H1 (cell line): Measurements from ENCODE around the gene SMYD3. TPM values are rescaled to one million over a fixed set of nuclear protein-coding genes. Genes with fewer than 3 reads are reported as not detected.

ENCODE experiments used
- CTCF ChIA-PET: fragments of 300-600 bp; sonication (Branson Sonifier 250); formaldehyde crosslinking; loops from one replicate; lab custom pipeline; 2021; ENCODE audit not compliant: partially characterized antibody; lab: Charles Lee
- POLR2A ChIA-PET: fragments of 300-600 bp; sonication (Branson Sonifier 250); formaldehyde crosslinking; loops from one replicate; lab custom pipeline; 2021; ENCODE audit warnings: inconsistent platforms; ENCODE audit not compliant: partially characterized antibody; lab: Charles Lee
- DNase-seq, 2 experiments: peaks; one replicate each; pipeline versions ENCODE4 v3.0.0 to v3.0.0-alpha.2; 2010 to 2022; ENCODE audit warnings: low spot score in 2 of 2, low read depth in 1 of 2, mixed read lengths in 1 of 2
- FAIRE-seq: peaks from 2 replicates; lab custom pipeline; 2011; peaks lifted over from hg19 to GRCh38; lab: Jason Lieb, UNC
- H2AFZ ChIP-seq: 2 replicates; pipeline ENCODE4 v1.8.1; 2012; ENCODE audit warnings: low read length, inconsistent platforms
- H2AK5ac ChIP-seq: 2 replicates; pipeline ENCODE4 v1.6.1; 2013; ENCODE audit warnings: low read depth, low read length
- H2BK120ac ChIP-seq: replicated peaks from 2 replicates; pipeline ENCODE3; 2013; ENCODE audit warnings: low read depth, low read length, inconsistent platforms
- H2BK12ac ChIP-seq: 2 replicates; pipeline ENCODE4 v1.6.1; 2013; ENCODE audit warnings: low read depth, low read length
- H2BK15ac ChIP-seq: 2 replicates; pipeline ENCODE4 v1.6.1; 2013; ENCODE audit warnings: low read length
- H2BK20ac ChIP-seq: 2 replicates; pipeline ENCODE4 v1.6.1; 2013; ENCODE audit warnings: low read length
- H2BK5ac ChIP-seq: 2 replicates; pipeline ENCODE4 v1.6.1; 2013; ENCODE audit warnings: low read depth, low read length
- H3K14ac ChIP-seq: 2 replicates; pipeline ENCODE4 v1.6.1; 2013; ENCODE audit warnings: inconsistent platforms; ENCODE audit not compliant: insufficient read length
- H3K18ac ChIP-seq: 2 replicates; pipeline ENCODE4 v1.6.1; 2013; ENCODE audit warnings: low read length; ENCODE audit errors: extremely low read depth
- H3K23ac ChIP-seq: 2 replicates; pipeline ENCODE4 v1.6.1; 2013; ENCODE audit warnings: inconsistent platforms; ENCODE audit not compliant: insufficient read length
- H3K23me2 ChIP-seq: 2 replicates; pipeline ENCODE4 v1.6.1; 2013; ENCODE audit warnings: low read depth, low read length
- H3K27ac ChIP-seq: 2 replicates; pipeline ENCODE4 v1.6.1; 2011; ENCODE audit warnings: low read depth, low read length, inconsistent platforms
- H3K27me3 ChIP-seq, 4 experiments: replicated peaks in 1 of 4; 1 replicate in 1 of 4; 2 replicates in 3 of 4; pipeline versions ENCODE4 v1.6.1 to v1.8.1; 2011 to 2013; ENCODE audit warnings: low read length in 3 of 4, mild to moderate bottlenecking in 3 of 4, inconsistent platforms in 2 of 4, mixed read lengths in 2 of 4, moderate library complexity in 1 of 4; ENCODE audit not compliant: control insufficient read depth in 3 of 4, insufficient read depth in 3 of 4; ENCODE audit errors: extremely low read depth in 1 of 4
- H3K36me3 ChIP-seq, 4 experiments: 2 replicates each; pipeline versions ENCODE4 v1.6.1 to v1.8.1; 2011 to 2013; ENCODE audit warnings: mild to moderate bottlenecking in 4 of 4, low read length in 3 of 4, moderate library complexity in 2 of 4, control low read depth in 1 of 4, inconsistent platforms in 1 of 4; ENCODE audit not compliant: insufficient read depth in 4 of 4, control insufficient read depth in 2 of 4
- H3K4ac ChIP-seq: replicated peaks from 2 replicates; pipeline ENCODE3; 2013; ENCODE audit warnings: low read length, low read depth, mixed read lengths, inconsistent platforms; ENCODE audit not compliant: insufficient read length
- H3K4me1 ChIP-seq, 4 experiments: replicated peaks in 1 of 4; 1 replicate in 1 of 4; 2 replicates in 3 of 4; pipeline versions ENCODE4 v1.6.1 to v1.8.1; 2011 to 2013; ENCODE audit warnings: low read length in 3 of 4, inconsistent platforms in 2 of 4, mixed read lengths in 1 of 4; ENCODE audit not compliant: insufficient read depth in 4 of 4, control insufficient read depth in 3 of 4
- H3K4me2 ChIP-seq, 2 experiments: 2 replicates each; pipeline versions ENCODE4 v1.6.1 to v1.8.1; 2011 to 2013; ENCODE audit warnings: low read depth in 2 of 2, low read length in 2 of 2, control low read depth in 1 of 2, inconsistent platforms in 1 of 2, mild to moderate bottlenecking in 1 of 2; ENCODE audit not compliant: insufficient read depth in 1 of 2
- H3K4me3 ChIP-seq, 4 experiments: fragments of 200-600, 300-600 bp in 1 of 4; sonication (generic), shearing (Covaris generic), sonication (Bioruptor Twin) in 1 of 4; 2 replicates each; pipeline versions ENCODE4 v1.5.1 to v1.8.1; 2011 to 2016; ENCODE audit warnings: low read length in 4 of 4, low read depth in 3 of 4, control low read depth in 2 of 4, inconsistent platforms in 2 of 4, mild to moderate bottlenecking in 2 of 4, mixed read lengths in 1 of 4, moderate library complexity in 1 of 4; ENCODE audit not compliant: insufficient read depth in 2 of 4; ENCODE audit errors: extremely low read depth in 1 of 4
- H3K56ac ChIP-seq: replicated peaks from 2 replicates; pipeline ENCODE3; 2013; ENCODE audit warnings: low read depth, mild to moderate bottlenecking, mixed read lengths, low read length, inconsistent platforms; ENCODE audit not compliant: insufficient read length
- H3K79me1 ChIP-seq: 2 replicates; pipeline ENCODE4 v1.6.1; 2013; ENCODE audit warnings: low read depth, low read length, control low read depth
- H3K79me2 ChIP-seq, 2 experiments: 2 replicates each; pipeline versions ENCODE4 v1.6.1 to v1.8.1; 2012 to 2013; ENCODE audit warnings: low read length in 2 of 2, mild to moderate bottlenecking in 2 of 2, inconsistent platforms in 1 of 2; ENCODE audit not compliant: insufficient read depth in 2 of 2, control insufficient read depth in 1 of 2
- H3K9ac ChIP-seq, 4 experiments: replicated peaks in 1 of 4; 1 replicate in 1 of 4; 2 replicates in 3 of 4; pipeline versions ENCODE4 v1.6.1 to v1.8.1; 2011 to 2013; ENCODE audit warnings: low read depth in 3 of 4, low read length in 3 of 4, control low read depth in 2 of 4, mild to moderate bottlenecking in 2 of 4, moderate library complexity in 2 of 4, inconsistent platforms in 1 of 4; ENCODE audit errors: extremely low read depth in 1 of 4
- H3K9me3 ChIP-seq, 2 experiments: 2 replicates each; pipeline versions ENCODE4 v1.6.1 to v1.8.1; 2012 to 2013; ENCODE audit warnings: mild to moderate bottlenecking in 2 of 2, moderate library complexity in 2 of 2, control low read depth in 1 of 2, inconsistent platforms in 1 of 2, low read depth in 1 of 2, low read length in 1 of 2, mixed read lengths in 1 of 2; ENCODE audit not compliant: insufficient read depth in 2 of 2
- H4K20me1 ChIP-seq, 2 experiments: replicated peaks in 1 of 2; 2 replicates each; pipeline versions ENCODE3 to v1.8.1; 2011 to 2013; ENCODE audit warnings: inconsistent platforms in 2 of 2, low read length in 2 of 2, mild to moderate bottlenecking in 1 of 2; ENCODE audit not compliant: insufficient read depth in 2 of 2, control insufficient read depth in 1 of 2
- H4K5ac ChIP-seq: 2 replicates; pipeline ENCODE4 v1.6.1; 2013; ENCODE audit warnings: low read length, low read depth, mixed read lengths, inconsistent platforms; ENCODE audit not compliant: insufficient read length
- H4K8ac ChIP-seq: 2 replicates; pipeline ENCODE4 v1.8.0; 2013; ENCODE audit warnings: mild to moderate bottlenecking, moderate library complexity, low read length, inconsistent platforms; ENCODE audit not compliant: insufficient read depth; ENCODE audit errors: extremely low read depth
- H4K91ac ChIP-seq: replicated peaks from 2 replicates; pipeline ENCODE3; 2013; ENCODE audit warnings: low read length, mixed read lengths, inconsistent platforms; ENCODE audit not compliant: insufficient read length
- KDM1A ChIP-seq: fragments of 200-600, 300-600 bp; sonication (generic); IDR thresholded peaks from 2 replicates; pipeline ENCODE4 v1.7.1; 2016; ENCODE audit warnings: mild to moderate bottlenecking, low read length, borderline replicate concordance
- SIX5 ChIP-seq: IDR thresholded peaks from 2 replicates; pipeline ENCODE4 v1.6.1; 2011; ENCODE audit warnings: mild to moderate bottlenecking, low read depth, low read length
- WGBS, 2 experiments: shearing (Covaris generic) in 1 of 2; methylation state at CpG; one replicate each; pipeline versions ENCODE4 v1.1.6 to v1.1.7; 2013 to 2015; ENCODE audit warnings: low lambda C conversion rate in 2 of 2, mixed read lengths in 2 of 2, inconsistent platforms in 1 of 2, low coverage in 1 of 2, missing lambda C conversion rate in 1 of 2; ENCODE audit not compliant: insufficient replicate concordance in 2 of 2, insufficient coverage in 1 of 2, insufficient read length in 1 of 2; ENCODE audit errors: extremely low coverage in 1 of 2, missing lambda C conversion rate in 1 of 2; 5-methylcytosine and 5-hydroxymethylcytosine counted together
- polyA plus RNA-seq, 7 experiments: library from polyadenylated mRNA; depleted of rRNA in 3 of 7; stranded (reverse) in 5 of 7; unstranded in 2 of 7; fragments of >200 nt in 5 of 7; fragments of 200-250 nt in 2 of 7; gene quantifications; 1 replicate in 5 of 7; 2 replicates in 1 of 7; 4 replicates in 1 of 7; pipeline versions ENCODE4 v1.2.1 to v1.2.3, GENCODE V29; 2011 to 2013; ENCODE audit warnings: missing spikeins in 2 of 7, mixed read lengths in 2 of 7
- total RNA-seq: library from RNA; stranded (reverse); fragmentation: NEBNext Ultra II Directional; extraction: Animal tissue kit (Norgen Biotek cat#: 25700); gene quantifications from 2 replicates; pipeline ENCODE4 v1.2.1, GENCODE V29; 2021
- TF ChIP-seq, protein P1 (sequence below): IDR thresholded peaks from 2 replicates; pipeline ENCODE4 v1.6.1; 2012; ENCODE audit warnings: inconsistent platforms

The SMYD3 gene
- total and polyA plus RNA-seq, 2 of the 8 experiments (the other 6 are each of a cell fraction or from before 2014, with no cell fraction given) = 17.3 to 25.4 TPM

DNA sequence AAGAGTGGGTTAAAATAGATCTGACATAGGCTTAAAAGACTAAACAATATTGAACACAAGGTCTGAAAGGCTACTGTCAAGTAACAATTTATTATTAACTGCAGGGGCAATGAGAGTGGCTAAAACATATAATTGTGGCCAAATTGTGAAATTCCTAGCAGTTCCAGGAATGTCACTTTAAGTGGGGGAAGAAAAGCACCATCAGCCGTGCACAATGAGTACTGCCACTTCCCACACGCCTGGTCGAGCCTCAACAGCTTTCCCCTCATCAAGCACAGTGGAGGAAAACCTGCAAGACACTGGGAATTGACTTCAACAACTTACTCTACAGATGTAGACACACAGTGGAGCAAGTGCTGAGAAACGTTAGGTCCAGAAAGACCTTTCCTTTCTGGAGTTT, 42.6 kb upstream of the SMYD3 start:
- TF ChIP-seq KDM1A = no peak
- TF ChIP-seq SIX5 = no peak
- TF ChIP-seq, protein P1, sequence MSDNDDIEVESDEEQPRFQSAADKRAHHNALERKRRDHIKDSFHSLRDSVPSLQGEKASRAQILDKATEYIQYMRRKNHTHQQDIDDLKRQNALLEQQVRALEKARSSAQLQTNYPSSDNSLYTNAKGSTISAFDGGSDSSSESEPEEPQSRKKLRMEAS = no peak
- CTCF ChIA-PET = interaction anchor here (1.2 to 2.1 kb wide), 2 partner anchors 18 to 30 kb away, joined by 3 to 5 read pairs; no protein-coding TSS in a partner anchor
- Histone ChIP-seq H3K27ac (no peak overlapping the region), H3K23me2 (no peaks in the 10 kb centered on the region), H2BK12ac (no peak overlapping the region), H3K79me1 (peaks cover 4% of the 10 kb centered on the region; the same call in 1 of the 2 replicates), H2BK120ac (no peak overlapping the region), H2BK15ac (no peak overlapping the region), H2AFZ (no peak overlapping the region), H2AK5ac (no peak overlapping the region), H2BK20ac (no peak overlapping the region), H2BK5ac (no peak overlapping the region), H3K23ac (no peak overlapping the region), H3K79me2 (peaks cover 0 to 8% of the 10 kb centered on the region in 2 experiments; a peak in 1 of 4 replicates), H4K5ac (no peak overlapping the region), H3K4me2 (no peak overlapping the region), H3K56ac (no peak overlapping the region), H4K91ac (no peak overlapping the region), H3K9me3 (no peaks in the 10 kb centered on the region), H3K18ac (no peak overlapping the region), H3K36me3 (peaks cover 3 to 46% (median 14%) of the 10 kb centered on the region in 4 experiments; a peak in 6 of 8 replicates), H3K9ac (no peak overlapping the region), H4K20me1 (peaks cover 0 to 2% of the 10 kb centered on the region in 2 experiments), H3K4ac (no peak overlapping the region), H3K27me3 (no peaks in the 10 kb centered on the region), H4K8ac (no peak overlapping the region), H3K4me3 (no peak overlapping the region), H3K4me1 (no peaks in the 10 kb centered on the region), H3K14ac (no peak overlapping the region)
- no peak for FAIRE-seq
- whole genome bisulfite sequencing, 2 experiments = 65% methylated on average over 4 of the region's 4 CpGs; no CpG with 5 or more reads in 1 of the 2 experiments
- POLR2A ChIA-PET = interaction anchor here (1.0 kb wide), 1 partner anchor 16 kb away, joined by 3 read pairs; no protein-coding TSS in a partner anchor
- no peak for DNase-seq
